COLO668 (cell line): ENCODE data around the gene WNK2.
"Not testable (repeated sequence)": the region's sequence is repeated elsewhere in the genome, so short reads cannot be mapped to it uniquely, and the experiment has no call there.

Experiments used
- DNase-seq: peaks from one replicate; lab custom pipeline; 2025; ENCODE audit not compliant: unreplicated experiment; lab: John Stamatoyannopoulos, UW

The WNK2 gene

DNA sequence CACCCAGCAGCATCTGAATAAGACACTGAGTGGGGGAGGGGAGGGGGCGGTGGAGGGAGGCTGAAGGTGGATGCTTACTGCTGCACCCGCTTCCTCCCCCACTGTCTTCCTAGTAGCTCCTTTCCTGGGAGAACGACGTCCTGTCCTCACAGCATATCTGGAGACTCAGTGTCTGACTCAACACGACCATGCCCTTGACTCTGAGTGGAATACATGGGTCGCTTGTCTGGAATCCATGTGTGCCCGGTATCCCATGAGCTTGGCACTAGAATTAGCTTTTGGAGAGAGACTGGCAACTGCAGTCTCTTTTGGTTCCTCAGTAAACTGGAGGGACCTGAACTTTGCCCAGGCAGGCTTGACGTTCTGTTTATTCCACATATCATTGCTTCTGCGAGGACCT, 142.1 kb downstream of the WNK2 start:
- DNase-seq = no peak

DNA sequence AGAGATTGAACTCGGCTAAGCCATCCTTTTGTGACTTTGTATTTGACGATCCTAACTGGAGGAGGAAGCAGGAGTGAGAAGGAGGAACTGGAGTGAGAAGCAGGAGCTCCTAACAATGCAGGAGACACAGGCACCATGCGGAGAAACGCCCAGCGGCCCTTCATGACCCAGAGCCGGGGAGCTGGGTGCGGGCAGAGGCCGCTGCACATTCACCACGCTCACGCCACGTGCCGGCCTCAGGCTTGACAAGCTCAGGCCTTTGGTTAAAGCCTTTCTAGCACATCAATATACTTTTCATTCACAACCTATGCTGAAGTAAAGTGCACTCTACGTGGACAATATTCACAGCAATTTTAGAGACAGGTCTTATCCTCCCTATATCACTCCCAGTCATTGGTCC, 142.7 kb downstream of the WNK2 start:
- DNase-seq = no peak

DNA sequence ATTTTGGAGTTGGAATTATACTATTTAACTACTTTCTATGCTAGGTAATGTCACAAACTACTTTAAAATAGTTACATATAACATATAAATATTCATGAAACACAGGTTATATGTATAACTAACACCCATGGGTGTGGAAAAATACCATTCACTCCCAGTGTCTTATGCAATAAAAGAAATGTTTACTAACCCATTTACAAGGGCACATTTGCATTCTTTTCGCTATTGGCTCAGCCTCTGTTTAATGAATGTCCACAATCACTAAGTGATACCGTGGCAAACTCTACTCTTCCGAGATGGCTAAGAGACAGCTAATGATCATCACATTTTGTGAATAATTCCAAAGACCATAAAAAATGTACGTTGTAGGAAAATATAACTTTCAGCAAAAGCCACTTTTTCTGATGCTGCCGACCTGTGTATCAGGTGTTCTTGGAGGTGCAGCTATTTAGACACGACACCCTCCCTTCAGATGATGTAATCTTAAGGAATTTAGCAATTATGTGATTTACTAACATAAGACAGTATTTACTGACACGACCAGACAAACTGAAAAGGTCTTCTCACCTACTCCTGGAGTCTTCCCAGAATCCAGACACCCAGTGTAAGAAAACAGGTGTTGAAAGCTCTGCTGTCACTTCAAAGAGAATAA, 145.8 kb downstream of the WNK2 start:
- no peak for DNase-seq

DNA sequence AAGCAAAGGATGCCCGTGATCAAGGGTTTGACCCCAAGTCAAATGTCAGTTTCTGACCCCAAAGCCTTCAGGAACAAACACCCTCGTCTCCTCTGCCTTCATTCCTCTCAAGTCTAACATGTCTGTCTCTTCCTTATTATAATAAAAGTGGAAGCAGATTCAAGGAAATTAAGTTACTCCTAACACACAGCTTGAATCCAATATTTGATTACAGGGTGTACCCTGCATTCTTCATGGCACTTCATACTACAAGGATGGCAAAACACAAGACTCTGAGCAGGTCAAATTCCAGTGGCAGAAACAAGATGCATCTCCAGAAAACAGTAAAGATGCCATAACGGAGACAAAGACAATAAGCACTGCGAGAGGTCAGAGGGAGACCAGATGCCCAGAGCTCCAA, 148.4 kb downstream of the WNK2 start:
- DNase-seq = no peak

DNA sequence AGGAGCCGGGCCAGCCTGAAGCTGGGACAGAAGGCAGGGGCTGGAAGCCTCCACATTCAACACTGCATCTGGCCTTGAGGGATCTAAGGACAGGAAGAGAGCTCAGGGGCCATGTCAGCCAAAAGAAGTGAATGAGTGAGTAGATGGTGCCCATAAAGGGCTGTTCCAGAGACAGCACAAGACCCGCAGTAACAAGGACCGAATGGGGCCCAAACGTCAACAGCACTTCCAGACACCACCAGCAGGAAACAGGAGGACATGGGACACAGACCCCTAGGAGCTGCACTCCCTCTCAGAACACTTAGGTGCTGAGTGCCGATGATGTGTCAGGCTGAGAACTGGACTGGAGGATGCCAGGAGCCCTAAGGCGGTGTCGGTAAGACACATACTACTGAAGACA, 152.8 kb downstream of the WNK2 start:
- no peak for DNase-seq

DNA sequence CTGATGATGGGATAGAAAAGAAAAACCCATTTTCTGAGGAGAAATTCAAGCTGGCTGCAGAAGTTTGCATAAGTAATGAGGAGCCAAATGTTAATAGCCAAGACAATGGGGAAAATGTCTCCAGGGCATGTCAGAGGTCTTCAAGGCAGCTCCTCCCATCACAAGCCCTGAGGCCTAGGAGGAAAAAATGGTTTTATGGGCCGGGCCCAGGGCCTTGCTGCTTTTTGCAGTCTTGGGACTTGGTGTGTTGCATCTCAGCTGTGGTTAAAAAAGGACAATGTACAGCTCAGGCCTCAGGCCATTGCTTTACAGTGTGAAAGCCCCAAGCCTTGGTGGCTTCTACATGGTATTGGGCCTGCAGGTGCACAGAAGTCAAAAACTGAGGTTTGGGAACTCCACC, 154.3 kb downstream of the WNK2 start:
- not testable (repeated sequence) for DNase-seq

DNA sequence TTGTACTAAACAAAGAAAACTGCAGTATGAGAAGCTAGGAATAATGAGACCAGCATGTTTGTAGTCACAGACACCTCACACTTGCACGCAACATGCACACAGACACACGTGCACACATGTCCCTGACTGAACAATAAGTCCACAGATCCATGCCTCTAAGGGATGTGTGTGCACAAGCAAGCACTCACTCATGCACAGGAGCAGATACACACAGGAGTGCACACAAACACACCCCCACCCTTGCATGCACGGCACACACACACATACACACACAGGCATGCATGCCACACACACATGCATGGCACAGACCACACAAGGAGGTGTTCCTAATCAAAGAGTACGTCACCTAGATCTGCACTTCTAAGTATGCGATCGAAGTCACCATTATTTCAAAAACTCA, 156.2 kb downstream of the WNK2 start:
- DNase-seq = no peak

DNA sequence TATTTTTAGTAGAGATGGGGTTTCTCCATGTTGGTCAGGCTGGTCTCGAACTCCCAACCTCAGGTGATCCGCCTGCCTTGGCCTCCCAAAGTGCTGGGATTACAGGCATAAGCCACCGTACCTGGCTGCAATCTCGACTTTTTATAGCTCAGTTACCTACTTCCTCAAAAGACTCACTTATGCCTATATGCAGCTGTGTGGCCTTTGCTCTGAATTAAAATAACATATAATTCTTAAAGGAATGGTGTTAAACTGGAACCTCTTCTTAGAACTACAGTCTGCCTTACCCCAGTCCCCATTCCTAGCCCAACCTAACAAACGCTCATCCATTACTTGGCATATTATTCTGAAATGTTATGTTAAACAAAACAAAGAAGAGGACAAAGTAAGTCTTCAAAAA, 157.9 kb downstream of the WNK2 start:
- not testable (repeated sequence) for DNase-seq

DNA sequence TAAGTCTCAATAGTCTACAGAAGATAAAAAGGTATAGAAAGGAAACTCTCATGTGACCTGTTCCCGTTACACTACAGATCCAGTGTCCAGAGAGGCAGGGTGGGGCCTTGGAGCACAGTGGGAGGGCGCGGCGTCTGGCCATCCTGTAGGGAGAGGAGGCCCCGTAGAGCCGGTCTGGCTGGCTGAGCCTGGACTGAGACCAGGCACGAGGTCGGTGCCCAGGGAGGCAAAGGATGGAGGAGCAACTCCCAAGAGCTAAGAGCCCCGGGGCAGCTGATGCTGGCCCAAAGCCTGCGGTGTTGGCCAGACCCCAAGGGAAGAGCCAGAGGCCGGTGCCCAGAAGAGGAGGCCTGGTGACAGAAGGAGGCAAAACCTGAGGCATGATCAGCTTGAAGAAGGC, 158.5 kb downstream of the WNK2 start:
- not testable (repeated sequence) for DNase-seq

DNA sequence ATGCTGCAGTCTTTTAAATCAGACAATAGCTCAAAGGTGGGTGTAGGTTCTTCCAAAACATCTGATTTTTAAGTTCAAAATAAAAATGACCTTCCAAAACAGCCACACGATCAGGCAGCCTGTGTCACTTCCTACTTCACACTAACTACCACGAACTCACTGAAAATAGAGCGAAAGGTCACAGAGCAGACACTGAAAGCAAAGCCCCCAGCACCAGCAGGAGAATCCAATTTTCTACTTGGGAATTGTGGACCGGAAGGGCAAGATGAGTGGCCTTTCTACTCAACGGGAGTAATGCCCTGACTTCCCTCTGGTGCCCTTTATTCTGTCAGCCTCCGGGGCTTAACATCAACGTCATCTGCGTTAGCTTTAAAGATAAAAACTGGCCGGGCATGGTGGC, 159.7 kb downstream of the WNK2 start:
- DNase-seq = no peak

DNA sequence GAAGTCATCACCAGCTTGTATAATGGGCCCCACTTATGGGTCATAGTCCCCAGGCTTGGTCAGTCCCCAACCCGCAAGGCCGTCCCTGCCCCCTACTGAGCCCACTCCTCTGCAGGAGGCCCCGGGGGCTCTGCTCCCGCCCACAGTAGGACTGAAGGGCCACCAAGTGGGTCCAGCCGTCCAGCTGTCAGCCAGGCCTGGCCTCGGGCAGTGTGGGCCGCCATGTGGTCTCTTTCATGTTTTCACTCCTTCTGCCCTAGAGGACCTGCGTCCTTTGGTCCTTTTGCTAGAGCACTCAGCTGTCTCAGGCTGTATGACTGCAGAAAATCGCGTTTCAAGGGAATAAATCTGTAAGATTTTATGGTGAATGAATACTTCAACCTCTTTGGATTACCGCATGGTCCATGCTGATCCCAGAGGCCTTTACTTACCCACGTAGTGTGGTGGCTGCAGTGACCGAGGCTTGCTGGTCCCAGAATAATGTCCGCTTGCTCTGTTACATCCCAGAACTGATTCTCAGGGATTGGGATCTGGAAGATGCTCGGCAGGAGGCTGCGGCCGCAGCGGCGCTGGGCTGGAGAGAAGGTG, 161.8 kb downstream of the WNK2 start:
- no peak for DNase-seq

DNA sequence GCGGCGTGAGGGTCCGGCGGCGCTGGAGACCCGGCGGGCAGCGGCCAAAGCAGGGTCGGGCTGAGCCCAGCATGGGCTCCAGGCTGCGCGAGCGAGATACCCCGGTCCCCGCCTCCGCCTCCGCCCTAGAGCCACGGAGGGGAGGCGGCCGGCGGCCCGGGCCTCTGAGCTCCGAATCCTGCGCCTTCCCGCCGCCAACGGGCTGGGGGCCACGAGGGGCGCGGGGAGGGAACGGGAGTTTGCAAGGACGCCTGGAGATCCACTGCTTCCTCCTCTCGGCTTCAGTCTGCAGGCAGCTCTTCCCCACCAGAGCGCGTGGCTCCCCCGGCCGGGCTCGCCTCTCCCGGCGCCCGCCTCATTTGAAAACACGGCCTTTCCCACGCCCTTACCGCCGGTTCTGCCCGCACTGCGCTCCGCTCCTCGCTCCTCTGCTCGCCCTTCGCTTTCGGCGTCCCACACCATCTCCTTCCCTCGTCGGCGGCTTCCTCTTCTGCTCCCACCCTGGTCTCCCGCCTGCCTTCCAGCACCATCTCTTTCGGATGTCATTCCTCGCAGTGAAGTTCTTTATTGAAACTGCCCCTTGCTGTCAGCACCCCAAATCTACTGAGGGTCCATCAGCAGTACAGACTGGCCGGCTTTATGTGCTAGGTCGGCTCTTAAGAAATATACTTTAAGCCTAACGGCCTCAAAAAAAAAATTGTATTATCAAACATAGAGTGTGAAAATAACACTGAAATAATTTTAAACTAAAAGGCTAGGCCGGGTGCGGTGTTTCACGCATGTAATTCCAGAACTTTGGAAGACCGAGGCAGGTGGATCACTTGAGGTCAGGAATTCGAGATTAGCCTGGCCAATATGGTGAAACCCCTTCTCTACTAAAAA, 162.5 kb downstream of the WNK2 start:
- no peak for DNase-seq

DNA sequence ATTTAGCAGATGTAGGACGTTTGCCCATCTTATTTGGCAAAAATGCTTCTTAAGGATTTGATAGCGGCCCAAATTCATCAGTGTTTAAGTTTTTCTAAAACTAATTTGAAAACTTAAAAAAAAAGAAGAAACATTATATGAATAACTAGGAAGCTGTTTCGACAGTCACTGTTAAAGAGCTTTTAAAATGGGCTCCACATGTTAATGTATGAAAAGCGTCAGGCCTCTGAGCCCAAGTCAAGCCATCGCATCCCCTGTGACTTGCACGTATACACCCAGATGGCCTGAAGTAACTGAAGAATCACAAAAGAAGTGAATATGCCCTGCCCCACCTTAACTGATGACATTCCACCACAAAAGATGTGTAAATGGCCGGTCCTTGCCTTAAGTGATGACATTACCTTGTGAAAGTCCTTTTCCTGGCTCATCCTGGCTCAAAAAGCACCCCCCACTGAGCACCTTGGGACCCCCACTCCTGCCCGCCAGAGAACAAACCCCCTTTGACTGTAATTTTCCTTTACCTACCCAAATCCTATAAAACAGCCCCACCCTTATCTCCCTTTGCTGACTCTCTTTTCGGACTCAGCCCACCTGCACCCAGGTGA, 163.5 kb downstream of the WNK2 start:
- DNase-seq = not testable (repeated sequence)

DNA sequence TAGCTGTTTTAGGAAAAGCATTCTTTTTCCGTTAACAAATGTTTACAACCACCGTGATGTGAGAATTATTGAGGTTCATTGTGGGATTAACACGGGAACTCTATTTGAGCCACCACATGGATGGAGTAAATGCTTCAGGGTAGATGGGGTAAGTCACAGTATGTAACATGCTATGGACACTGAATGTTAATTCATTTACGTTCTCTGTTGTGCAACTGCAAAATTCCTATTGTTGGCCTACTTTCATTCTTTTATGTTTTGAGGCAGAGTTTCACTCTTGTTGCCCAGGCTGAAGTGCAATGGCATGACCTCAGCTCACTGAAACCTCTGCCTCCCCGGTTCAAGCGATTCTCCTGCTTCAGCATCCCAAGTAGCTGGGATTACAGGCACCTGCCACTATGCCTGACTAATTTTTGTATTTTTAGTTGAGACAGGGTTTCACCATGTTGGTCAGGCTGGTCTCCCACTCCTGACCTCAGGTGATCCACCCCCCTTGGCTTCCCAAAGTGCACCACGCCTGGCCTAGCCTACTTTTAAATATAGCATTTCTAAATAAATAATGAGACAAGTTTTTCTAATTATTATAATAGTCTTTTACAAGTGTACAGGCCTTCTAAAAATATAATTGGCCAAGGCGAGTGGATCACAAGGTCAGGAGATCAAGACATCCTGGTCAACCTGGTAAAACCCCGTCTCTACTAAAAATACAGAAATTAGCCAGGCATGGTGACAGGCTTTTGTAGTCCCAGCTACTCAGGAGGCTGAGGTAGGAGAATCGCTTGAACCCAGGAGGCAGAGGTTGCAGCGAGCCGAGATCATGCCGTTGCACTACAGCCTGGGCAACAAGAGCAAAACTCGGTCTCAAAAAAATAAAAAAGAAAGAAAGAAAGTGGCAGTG, 169.7 kb downstream of the WNK2 start:
- DNase-seq = not testable (repeated sequence)

DNA sequence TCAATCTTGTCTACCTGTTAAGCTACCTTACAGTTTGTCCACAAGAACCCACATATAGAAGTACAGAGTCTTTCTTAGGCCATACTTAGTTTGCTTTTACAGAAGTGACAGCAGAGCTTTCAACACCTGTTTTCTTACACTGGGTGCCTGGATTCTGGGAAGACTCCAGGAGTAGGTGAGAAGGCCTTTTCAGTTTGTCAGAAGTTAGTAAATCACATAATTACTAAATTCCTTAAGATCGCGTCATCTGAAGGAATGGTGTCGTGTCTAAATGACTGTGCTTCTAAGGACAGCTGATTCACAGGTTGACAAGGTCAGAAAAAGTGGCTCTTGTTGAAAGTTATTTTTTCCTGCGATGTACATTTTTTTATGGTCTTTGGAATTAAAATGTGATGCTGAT, 170.5 kb downstream of the WNK2 start:
- DNase-seq = no peak

DNA sequence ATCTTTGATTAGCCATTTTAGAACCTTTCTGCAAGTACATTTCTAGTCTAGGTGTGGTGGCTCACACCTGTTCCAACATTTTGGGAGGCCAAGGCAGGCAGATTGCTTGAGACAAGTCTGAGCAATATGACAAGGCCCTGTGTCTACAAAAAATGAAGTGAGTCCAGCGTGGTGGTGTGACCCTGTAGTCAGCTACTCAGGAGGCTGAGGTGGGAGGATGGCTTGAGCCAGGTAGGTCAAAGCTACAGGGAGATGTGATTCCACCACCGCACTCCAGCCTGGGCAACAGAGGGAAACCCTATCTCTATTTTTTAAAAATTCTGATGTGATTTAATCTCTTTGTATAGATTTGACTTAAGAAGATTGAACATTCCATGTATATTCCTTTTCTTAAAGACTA, 171.9 kb downstream of the WNK2 start:
- DNase-seq = no peak

DNA sequence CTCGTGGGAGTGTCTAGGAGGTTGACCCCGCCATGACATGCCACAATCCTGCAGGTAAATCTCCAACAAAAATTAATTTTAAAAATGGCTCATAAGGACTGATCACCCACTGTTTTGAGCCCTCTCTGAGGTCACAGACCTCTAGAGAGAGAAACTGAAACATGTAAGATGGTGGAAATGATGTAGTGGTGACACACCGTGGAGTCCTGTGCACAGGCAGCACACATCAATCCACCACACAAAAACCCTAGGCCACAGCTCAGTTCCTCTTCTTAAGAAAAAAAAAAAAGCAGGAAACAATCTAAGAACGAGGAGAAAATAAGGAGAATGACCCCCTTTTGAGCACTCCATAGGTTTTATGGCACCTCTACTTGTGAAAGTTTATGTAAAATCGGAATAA, 173.7 kb downstream of the WNK2 start:
- no peak for DNase-seq

DNA sequence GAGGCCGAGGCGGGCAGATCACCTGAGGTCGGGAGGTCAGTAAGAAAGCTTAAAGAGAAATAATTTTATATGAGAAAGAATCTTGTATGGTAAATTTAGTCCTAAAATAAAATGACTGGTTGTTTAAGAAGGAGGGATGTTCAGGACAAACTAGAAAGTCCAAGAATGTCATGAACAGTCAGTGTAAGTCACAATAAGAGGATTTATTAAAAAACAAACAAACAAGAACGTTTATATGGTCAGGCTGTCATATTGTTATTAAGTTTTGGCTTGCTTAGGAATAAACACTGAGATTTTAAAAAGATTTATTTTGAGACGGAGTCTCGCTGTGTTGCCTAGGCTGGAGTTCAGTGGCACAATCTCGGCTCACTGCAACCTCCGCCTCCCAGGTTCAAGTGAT, 176.0 kb downstream of the WNK2 start:
- DNase-seq = not testable (repeated sequence)

DNA sequence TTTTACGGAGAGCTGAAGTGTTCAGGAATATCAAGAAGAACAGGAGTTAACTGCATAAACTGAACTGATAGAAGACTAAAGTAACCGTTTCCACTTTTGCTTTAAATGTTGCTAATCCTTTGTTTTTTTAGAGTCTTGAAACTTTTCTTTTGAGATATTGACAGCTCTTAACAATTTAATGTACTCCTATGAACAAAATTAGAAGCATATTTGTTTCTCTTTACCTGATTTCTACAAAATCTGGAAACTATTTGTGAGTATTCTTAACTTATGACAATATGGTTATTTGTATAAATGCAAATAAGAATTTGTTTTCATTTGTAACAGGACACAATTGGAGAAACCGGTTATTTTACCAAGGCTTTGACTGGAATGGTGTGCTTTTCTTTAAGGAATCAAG, 178.1 kb downstream of the WNK2 start:
- DNase-seq = no peak

DNA sequence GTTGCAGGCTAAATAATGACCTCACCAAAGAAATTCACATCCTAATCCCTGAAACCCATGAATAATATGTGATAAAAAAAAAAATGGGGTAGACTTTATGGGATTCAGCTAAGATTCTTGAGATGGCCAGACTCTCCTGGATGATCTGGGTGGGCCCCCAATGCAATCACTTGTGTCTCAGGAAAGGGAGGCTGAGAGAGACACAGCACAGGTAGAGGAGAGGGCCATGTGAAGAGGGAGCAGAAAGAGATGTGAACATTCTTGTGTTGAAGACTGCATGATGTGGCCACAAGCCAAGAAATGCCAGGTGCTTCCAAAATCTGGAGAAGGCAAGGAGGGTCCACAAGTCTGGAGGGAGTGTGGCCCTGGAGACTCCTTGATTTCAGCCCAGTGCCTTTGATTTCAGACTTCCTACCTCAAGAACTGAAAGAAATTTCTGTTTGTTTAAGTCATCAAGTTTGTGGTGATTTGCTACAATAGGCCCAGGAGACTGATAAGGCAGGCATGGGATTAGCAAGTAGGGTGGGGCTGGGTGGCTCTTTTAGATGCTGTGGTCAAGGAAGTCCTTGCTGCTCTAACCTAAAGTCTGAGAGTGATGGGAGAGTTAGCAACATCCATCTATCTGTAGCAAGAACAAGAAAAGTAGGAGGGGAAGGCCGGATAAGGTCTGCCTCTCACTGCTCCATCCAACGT, 180.9 kb downstream of the WNK2 start:
- no peak for DNase-seq
